K562 (cell line): ENCODE data around the gene CEP162. TPM values are rescaled to one million over a fixed set of nuclear protein-coding genes. Genes with fewer than 3 reads are reported as not detected.

Source experiments
- DIDO1 ChIP-seq: fragments of 450-650 bp; IDR thresholded peaks from 2 replicates; pipeline ENCODE4 v1.6.1; 2016; ENCODE audit warnings: low read depth, missing biosample characterization, missing genetic modification characterization
- FOSL1 ChIP-seq: fragments of 200-800 bp; sonication (Bioruptor generic); conservative IDR thresholded peaks from 2 replicates; pipeline ENCODE4 v1.6.1; 2016; ENCODE audit warnings: missing genetic modification characterization, missing compliant biosample characterization
- GTF3C2 ChIP-seq: IDR thresholded peaks from 3 replicates; pipeline ENCODE4 v1.6.1; 2011; ENCODE audit warnings: borderline replicate concordance, mild to moderate bottlenecking, moderate library complexity; ENCODE audit not compliant: insufficient read length; ENCODE audit errors: extremely low read depth
- HSF4 ChIP-seq: fragments of 250-450 bp; sonication (Bioruptor Pico); IDR thresholded peaks from 2 replicates; pipeline ENCODE4 v2.1.2; 2022; ENCODE audit warnings: mild to moderate bottlenecking, moderate library complexity, borderline replicate concordance
- JUN ChIP-seq, 2 experiments: sonication (generic) in 1 of 2; formaldehyde crosslinking in 1 of 2; IDR thresholded peaks; 2 replicates each; pipeline versions ENCODE4 v1.6.1 to v1.8.0; 2012 to 2022; ENCODE audit warnings: borderline replicate concordance in 2 of 2, mild to moderate bottlenecking in 2 of 2, improper control_type of control experiment in 1 of 2, low read depth in 1 of 2, low read length in 1 of 2, missing genetic modification reagents in 1 of 2
- KLF1 ChIP-seq: fragments of 450-650 bp; IDR thresholded peaks from 2 replicates; pipeline ENCODE4 v1.6.1; 2016; ENCODE audit warnings: missing genetic modification characterization, missing compliant biosample characterization
- PYGO2 ChIP-seq: fragments of 450-650 bp; IDR thresholded peaks from 2 replicates; pipeline ENCODE4 v1.6.1; 2016; ENCODE audit warnings: mild to moderate bottlenecking, missing genetic modification characterization, moderate library complexity, missing compliant biosample characterization
- SP2 ChIP-seq: IDR thresholded peaks from 2 replicates; pipeline ENCODE4 v1.6.1; 2011; ENCODE audit warnings: mild to moderate bottlenecking, low read depth, low read length, moderate library complexity; ENCODE audit not compliant: poor library complexity, severe bottlenecking; ENCODE audit errors: extremely low read depth
- TAF1 ChIP-seq: IDR thresholded peaks from 2 replicates; pipeline ENCODE4 v1.6.1; 2011; ENCODE audit warnings: mild to moderate bottlenecking, low read length, moderate library complexity; ENCODE audit not compliant: insufficient read depth, control insufficient read depth, severe bottlenecking; ENCODE audit errors: extremely low read depth
- TFAM ChIP-seq: fragments of 250-450 bp; sonication (Bioruptor Pico); conservative IDR thresholded peaks from 2 replicates; pipeline ENCODE4 v1.5.0; 2021; ENCODE audit warnings: mild to moderate bottlenecking, moderate library complexity
- ZNF197 ChIP-seq: fragments of 200-800 bp; sonication (Bioruptor generic); IDR thresholded peaks from 2 replicates; pipeline ENCODE4 v1.6.1; 2016; ENCODE audit warnings: low read depth, missing genetic modification characterization, missing compliant biosample characterization
- ZNF511 ChIP-seq: sonication (generic); formaldehyde crosslinking; IDR thresholded peaks from 2 replicates; pipeline ENCODE4 v1.8.0; 2022; ENCODE audit warnings: mild to moderate bottlenecking, missing genetic modification reagents
- ZNF76 ChIP-seq: fragments of 250-450 bp; sonication (Bioruptor Pico); IDR thresholded peaks from 2 replicates; pipeline ENCODE4 v1.4.0; 2020; ENCODE audit warnings: mild to moderate bottlenecking, moderate library complexity, borderline replicate concordance
- ZNF77 ChIP-seq: fragments of 250-450 bp; sonication (Bioruptor Pico); IDR thresholded peaks from 2 replicates; pipeline ENCODE4 v1.5.0; 2020
- polyA plus RNA-seq, 8 experiments: library from polyadenylated mRNA; depleted of rRNA in 4 of 8; stranded (reverse) in 5 of 8; unstranded in 3 of 8; fragments of >200 nt; fragmentation: Nextera tagmentation in 2 of 8; fragmentation: Illumina TruSeq in 1 of 8; extraction: Ambion mirVana in 2 of 8; extraction: Trizol in 1 of 8; gene quantifications; 2 replicates each; pipeline versions ENCODE4 v1.2.1 to v1.2.3, GENCODE V29; 2011 to 2014; ENCODE audit warnings: inconsistent platforms in 1 of 8, missing spikeins in 1 of 8
- total RNA-seq, 7 experiments: library from RNA; depleted of rRNA in 6 of 7; stranded (reverse); fragments of >200 nt in 6 of 7; fragmentation: Illumina TruSeq in 2 of 7; extraction: Trizol in 2 of 7; gene quantifications; 2 replicates each; pipeline versions ENCODE4 v1.2.1 to v1.2.3, GENCODE V29; 2011 to 2021; ENCODE audit warnings: low replicate concordance in 1 of 7

CEP162 gene
- total and polyA plus RNA-seq, 9 of the 15 experiments (the other 6 are each of a cell fraction or from before 2014, with no cell fraction given), result 3.9 to 8.6 (median 6.7) TPM

GRCh38 chr6:84227434-84228197 lies at the start of gene CEP162 (continued):
- TF ChIP-seq GTF3C2, result no peak
- 0 out of 2 replicates have a peak, but pooled peaks have one; percentile 29 for TF ChIP-seq ZNF197 (CRISPR knock-in tag)
- peak; percentile 26 for TF ChIP-seq TAF1
- TF ChIP-seq PYGO2 (tag), result no peak
- TF ChIP-seq JUN (IDR thresholded peaks at IDR 0.05; ENCODE audit: borderline replicate concordance, low read depth, low read length), result peak; percentile 29; the same call in 1 of the 2 replicates
- TF ChIP-seq JUN (CRISPR knock-in tag; IDR thresholded peaks at IDR 0.05; ENCODE audit: borderline replicate concordance), result no peak
- TF ChIP-seq SP2, result peak; percentile 31
- peak; percentile 86 for TF ChIP-seq DIDO1 (tag)
- 0 out of 2 replicates have a peak, but pooled peaks have one; percentile 21 for TF ChIP-seq KLF1 (tag)
- TF ChIP-seq FOSL1 (tag), result no peak
- TF ChIP-seq ZNF76 (CRISPR knock-in tag), result no peak
- TF ChIP-seq ZNF77 (CRISPR knock-in tag), result no peak
- peak; percentile 32; the same call in 1 of the 2 replicates for TF ChIP-seq ZNF511 (CRISPR knock-in tag)
- TF ChIP-seq HSF4 (CRISPR knock-in tag), result no peak
- TF ChIP-seq TFAM (CRISPR knock-in tag), result no peak
